Body of pancreas (tissue), 4 donors: Measurements from ENCODE around the gene TAF5L. TPM values are rescaled to one million over a fixed set of nuclear protein-coding genes. Genes with fewer than 3 reads are reported as not detected.

Source experiments
- ATAC-seq: fragments of 150-250 bp; one replicate; pipeline ENCODE4 v1.9.1; 2016
- DNase-seq, 4 donors: peaks; one replicate each; pipeline ENCODE4 v3.0.0-alpha.2; 2019
- H3K27ac ChIP-seq, 4 donors: fragments of 200-600 bp; sonication (generic); 1 replicate in 3 of 4; 2 replicates in 1 of 4; pipeline versions ENCODE4 v1.5.1 to v1.6.1; 2016 to 2019; ENCODE audit warnings: mild to moderate bottlenecking in 1 of 4, mixed read lengths in 1 of 4, moderate library complexity in 1 of 4
- H3K27me3 ChIP-seq, 2 donors: fragments of 200-600 bp; sonication (generic); one replicate each; pipeline ENCODE4 v1.6.0; 2016; ENCODE audit warnings: mild to moderate bottlenecking in 1 of 2
- H3K36me3 ChIP-seq, 2 donors: fragments of 200-600 bp; sonication (generic); replicated peaks in 1 of 2; 2 replicates each; pipeline ENCODE4 v1.5.1; 2016; ENCODE audit warnings: low read depth in 2 of 2; ENCODE audit not compliant: insufficient read depth in 1 of 2
- H3K4me1 ChIP-seq: fragments of 200-600 bp; sonication (generic); one replicate; pipeline ENCODE4 v1.6.0; 2016
- H3K4me3 ChIP-seq, 2 donors: fragments of 200-600 bp; sonication (generic); 1 replicate in 1 of 2; 2 replicates in 1 of 2; pipeline ENCODE4 v1.5.1; 2016 to 2019
- H3K9me3 ChIP-seq, 3 donors: fragments of 200-600 bp; sonication (generic); 1 replicate in 2 of 3; 2 replicates in 1 of 3; pipeline ENCODE4 v1.5.1; 2016
- CTCF ChIP-seq, 7 experiments: fragments of 450-650 bp in 4 of 7; fragments of 200-600 bp in 3 of 7; sonication (generic) in 3 of 7; IDR thresholded peaks; one replicate each; pipeline ENCODE4 v1.5.1; 2016 to 2019; ENCODE audit warnings: antibody characterized with exemption in 7 of 7
- POLR2A ChIP-seq, 3 donors: fragments of 450-650 bp; IDR thresholded peaks; one replicate each; pipeline ENCODE4 v1.6.1; 2016; ENCODE audit warnings: antibody characterized with exemption in 3 of 3, mild to moderate bottlenecking in 2 of 3
- WGBS, 2 donors: methylation state at CpG; one replicate each; pipeline ENCODE4 v1.1.5; 2017; 5-methylcytosine and 5-hydroxymethylcytosine counted together
- intact Hi-C: fragments of 100-400 bp; cut with DNase I; formaldehyde crosslinking; loops from one replicate; pipeline ENCODE4 v1.15.1; 2023
- total RNA-seq, 2 donors: library from RNA; depleted of rRNA; stranded (reverse); fragments of >200 nt; gene quantifications; one replicate each; pipeline ENCODE4 v1.1.0, GENCODE V29; 2016

The TAF5L gene
- total RNA-seq, 2 donors from 2014 or later: 4.6 to 6.2 TPM

GRCh38 chr1:229579059-229579673 lies 46.8 kb downstream of the TAF5L start:
- intact Hi-C loops: no loop called here
- DNase-seq: peak in 2 of 4 donors; percentile 13 to 25
- H3K4me1 ChIP-seq: peaks cover 14% of the 10 kb centered on the region
- no peak for ATAC-seq
- TF ChIP-seq POLR2A (IDR thresholded peaks at IDR 0.05): no peak
- no peak for TF ChIP-seq CTCF (IDR thresholded peaks at IDR 0.05)
- H3K4me3 ChIP-seq: no peak overlapping the region
- 44 to 64% methylated on average over 8 to 9 of the region's 9 CpGs for WGBS, 2 donors
- no peaks in the 10 kb centered on the region for H3K36me3 ChIP-seq
- no peaks in the 10 kb centered on the region for H3K9me3 ChIP-seq
- peak overlapping the region in 1 of 4 donors; percentile 3 for H3K27ac ChIP-seq
- H3K27me3 ChIP-seq: no peaks in the 10 kb centered on the region

- ATAC-seq (no peak), DNase-seq (no peak)
- H3K27ac ChIP-seq: peak overlapping the region in 1 of 4 donors; percentile 3
- no peaks in the 10 kb centered on the region for H3K27me3 ChIP-seq
- 80 to 84% methylated on average over 14 of the region's 14 CpGs for WGBS, 2 donors
- TF ChIP-seq POLR2A (IDR thresholded peaks at IDR 0.05) (no peak), CTCF (IDR thresholded peaks at IDR 0.05) (no peak)
- peaks cover 14% of the 10 kb centered on the region for H3K4me1 ChIP-seq
- H3K4me3 ChIP-seq: no peak overlapping the region
- no peaks in the 10 kb centered on the region for H3K36me3 ChIP-seq
- H3K9me3 ChIP-seq: no peaks in the 10 kb centered on the region
- intact Hi-C loops: no loop called here
These were observed 47.5 kb downstream of the TAF5L start for GRCh38 chr1:229578168-229579058.

- Histone ChIP-seq H3K27me3 (no peaks in the 10 kb centered on the region), H3K4me1 (peaks cover 15% of the 10 kb centered on the region), H3K27ac (no peak overlapping the region), H3K4me3 (no peak overlapping the region), H3K36me3 (no peaks in the 10 kb centered on the region), H3K9me3 (no peaks in the 10 kb centered on the region)
- ATAC-seq (no peak), DNase-seq (no peak)
- 93 to 95% methylated on average over 6 of the region's 6 CpGs for WGBS, 2 donors
- TF ChIP-seq POLR2A (IDR thresholded peaks at IDR 0.05): no peak
- TF ChIP-seq CTCF (IDR thresholded peaks at IDR 0.05): no peak
- intact Hi-C loops: no loop called here
These were observed 51.1 kb downstream of the TAF5L start for GRCh38 chr1:229574679-229575442.

- Histone ChIP-seq H3K9me3 (no peaks in the 10 kb centered on the region), H3K36me3 (no peaks in the 10 kb centered on the region), H3K4me3 (no peak overlapping the region), H3K4me1 (peaks cover 10% of the 10 kb centered on the region), H3K27me3 (no peaks in the 10 kb centered on the region), H3K27ac (no peak overlapping the region)
- no peak for TF ChIP-seq POLR2A (IDR thresholded peaks at IDR 0.05)
- TF ChIP-seq CTCF (IDR thresholded peaks at IDR 0.05): no peak
- ATAC-seq: no peak
- no peak for DNase-seq
- 67 to 87% methylated on average over 2 of the region's 2 CpGs for WGBS, 2 donors
- intact Hi-C loops: no loop called here
These were observed 53.6 kb downstream of the TAF5L start for GRCh38 chr1:229572286-229572685.
